ENCODE data around the gene ALDOA. TPM values are rescaled to one million over a fixed set of nuclear protein-coding genes. Genes with fewer than 3 reads are reported as not detected.
A peak's percentile ranks its signal among the peaks of the same experiment; 100 is the strongest.

The ALDOA gene
- polyA plus RNA-seq, 12 donors: 871 to 3,402 (median 1,561) TPM

DNA sequence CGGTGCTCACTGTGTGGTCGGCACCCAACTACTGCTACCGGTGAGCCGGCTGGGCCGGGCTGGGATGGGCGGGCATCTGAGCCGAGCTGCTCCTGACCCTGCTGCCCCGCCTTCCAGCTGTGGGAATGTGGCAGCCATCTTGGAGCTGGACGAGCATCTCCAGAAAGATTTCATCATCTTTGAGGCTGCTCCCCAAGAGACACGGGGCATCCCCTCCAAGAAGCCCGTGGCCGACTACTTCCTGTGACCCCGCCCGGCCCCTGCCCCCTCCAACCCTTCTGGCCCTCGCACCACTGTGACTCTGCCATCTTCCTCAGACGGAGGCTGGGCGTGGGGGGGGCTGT lies 19.2 kb downstream of the ALDOA start:
- DNase-seq: no peak

DNA sequence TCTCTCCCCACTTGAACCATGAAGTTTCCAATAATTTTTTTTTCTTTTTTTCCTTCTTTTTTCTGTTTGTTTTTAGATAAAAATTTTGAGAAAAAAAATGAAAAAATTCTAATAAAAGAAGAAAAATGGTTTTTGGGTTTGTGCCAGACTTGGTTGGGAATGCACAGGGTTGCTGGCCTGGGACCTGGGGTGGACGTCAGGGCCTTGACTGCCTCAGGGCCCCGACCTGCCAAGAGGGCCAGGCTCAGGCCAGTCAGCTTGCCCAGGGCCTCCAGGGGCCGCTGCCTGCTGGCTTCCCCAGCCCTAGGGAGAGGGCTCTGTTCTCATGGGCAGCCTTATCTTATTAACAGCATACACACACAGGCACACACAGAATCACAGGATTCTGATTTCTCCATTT lies 19.7 kb downstream of the ALDOA start:
- DNase-seq: no peak

DNA sequence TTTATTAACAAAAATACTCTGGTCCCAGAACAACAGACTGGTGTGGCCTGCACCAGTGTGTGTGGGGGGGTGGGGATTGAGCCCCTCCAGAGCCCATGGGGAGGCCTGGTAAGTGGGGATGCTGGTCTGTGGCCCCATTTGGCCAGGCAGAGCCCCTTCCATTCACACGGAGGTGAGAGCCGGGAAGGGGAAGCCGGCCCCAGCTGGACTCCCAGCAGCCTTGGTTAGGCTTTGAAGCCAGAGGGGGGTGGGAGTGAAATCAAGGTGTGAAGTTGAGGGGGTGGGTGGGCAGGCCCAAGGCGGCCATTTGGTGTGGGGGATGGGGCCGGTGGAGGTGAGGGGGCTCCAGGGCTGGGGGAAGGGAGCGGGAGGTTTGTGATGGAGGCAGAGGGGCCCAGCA lies 20.3 kb downstream of the ALDOA start:
- DNase-seq: no peak

DNA sequence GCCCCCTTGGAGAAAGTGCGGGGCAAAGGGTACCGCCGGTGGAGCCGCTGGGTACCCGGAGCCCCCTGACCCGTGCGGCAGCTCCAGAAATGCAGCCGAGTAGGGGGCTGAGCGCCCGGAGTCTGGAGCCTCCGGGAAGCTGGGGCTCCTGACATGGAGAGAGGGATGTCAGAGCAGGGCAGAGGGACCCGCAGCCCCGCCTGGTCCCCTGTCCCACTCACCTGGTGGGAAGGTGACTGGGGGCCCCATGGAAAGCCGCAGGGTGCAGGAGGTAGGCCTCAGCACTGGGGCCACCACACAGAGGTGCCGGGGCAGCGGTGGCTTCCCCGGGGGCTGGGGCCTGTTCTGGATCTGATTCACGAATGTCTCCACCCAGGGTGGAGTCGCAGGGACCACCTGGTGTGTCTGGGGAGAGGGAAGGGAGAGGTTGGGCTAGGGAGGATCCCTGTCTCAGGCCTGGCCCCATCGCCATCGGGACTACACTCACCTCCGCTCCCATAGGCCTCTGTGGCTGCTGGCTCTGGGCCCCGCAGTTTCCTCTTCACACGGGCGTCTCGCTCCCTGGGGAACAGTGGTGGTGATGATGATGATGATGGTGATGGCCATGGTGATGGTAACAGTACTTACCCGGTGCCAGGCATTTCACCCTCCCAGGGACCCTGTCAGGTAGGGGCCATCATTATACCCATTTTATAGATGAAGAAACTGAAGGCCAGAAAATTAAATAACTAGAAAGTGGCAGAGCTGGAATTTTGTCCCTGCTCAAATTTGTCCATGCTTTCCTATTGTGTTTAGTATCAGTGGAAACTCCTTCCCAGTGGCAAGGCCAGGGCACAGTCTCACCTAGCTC lies 21.0 kb downstream of the ALDOA start:
- no peak for DNase-seq

DNA sequence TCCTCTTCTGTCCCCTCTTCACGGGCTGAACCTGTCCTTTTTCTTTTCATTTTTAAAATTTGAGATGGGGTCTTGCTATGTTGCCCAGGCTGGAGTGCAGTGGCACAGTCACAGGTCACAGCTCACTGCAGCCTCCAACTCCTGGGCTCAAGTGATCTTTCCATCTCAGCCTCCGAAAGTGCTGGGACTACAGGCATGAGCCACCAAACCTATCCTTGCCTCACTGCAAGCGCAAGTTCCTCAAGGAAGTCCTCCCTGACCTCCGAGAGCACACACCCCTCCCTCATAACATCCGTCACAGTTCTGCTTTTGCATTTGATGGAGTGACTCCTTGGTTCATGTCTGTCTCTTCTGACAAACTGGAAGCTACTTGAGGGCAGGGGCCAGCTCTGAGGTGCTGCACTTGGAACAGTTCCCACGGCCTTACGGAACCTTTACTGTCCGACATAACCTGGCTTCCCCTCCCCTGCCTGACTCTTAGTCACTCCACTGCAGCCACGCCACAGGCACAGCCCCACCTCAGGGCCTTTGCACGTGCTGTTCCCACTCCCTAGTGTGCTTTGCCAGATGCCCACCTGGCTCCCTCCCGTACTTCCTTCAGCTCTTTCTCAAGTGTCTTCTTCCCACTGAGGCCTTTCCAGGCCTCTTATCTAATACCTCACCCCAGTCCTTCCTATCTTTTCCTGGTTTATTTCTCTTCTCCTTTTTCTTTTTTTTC lies 21.8 kb downstream of the ALDOA start:
- DNase-seq: no peak

DNA sequence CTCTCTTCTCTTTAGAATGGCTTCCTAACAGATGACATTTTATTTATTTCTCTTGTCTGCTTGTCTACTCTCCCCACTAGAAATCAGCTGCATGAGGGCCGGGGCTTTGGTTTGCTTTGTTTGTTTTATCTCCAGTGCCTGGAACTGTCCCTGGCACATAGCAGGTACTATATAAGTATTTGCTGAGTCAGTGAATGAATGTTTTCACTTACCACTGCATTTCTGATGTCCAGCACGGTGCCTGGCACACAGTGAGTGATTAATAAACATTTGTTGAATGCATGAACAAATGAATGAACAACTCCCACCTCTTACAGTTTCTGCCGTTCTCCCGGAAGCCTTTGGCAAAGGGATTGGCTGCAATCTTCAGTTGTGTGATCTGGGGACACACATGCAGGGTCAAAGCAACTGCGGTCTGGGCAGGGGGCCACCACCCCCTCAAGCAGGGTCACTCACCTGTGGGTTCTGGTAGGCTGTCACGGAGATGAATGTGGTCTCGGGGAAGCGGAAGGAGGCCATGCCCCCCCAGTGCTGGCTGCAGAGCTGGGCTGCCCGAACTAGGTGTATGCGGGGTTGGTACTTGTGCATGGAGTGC lies 22.8 kb downstream of the ALDOA start:
- DNase-seq: no peak

DNA sequence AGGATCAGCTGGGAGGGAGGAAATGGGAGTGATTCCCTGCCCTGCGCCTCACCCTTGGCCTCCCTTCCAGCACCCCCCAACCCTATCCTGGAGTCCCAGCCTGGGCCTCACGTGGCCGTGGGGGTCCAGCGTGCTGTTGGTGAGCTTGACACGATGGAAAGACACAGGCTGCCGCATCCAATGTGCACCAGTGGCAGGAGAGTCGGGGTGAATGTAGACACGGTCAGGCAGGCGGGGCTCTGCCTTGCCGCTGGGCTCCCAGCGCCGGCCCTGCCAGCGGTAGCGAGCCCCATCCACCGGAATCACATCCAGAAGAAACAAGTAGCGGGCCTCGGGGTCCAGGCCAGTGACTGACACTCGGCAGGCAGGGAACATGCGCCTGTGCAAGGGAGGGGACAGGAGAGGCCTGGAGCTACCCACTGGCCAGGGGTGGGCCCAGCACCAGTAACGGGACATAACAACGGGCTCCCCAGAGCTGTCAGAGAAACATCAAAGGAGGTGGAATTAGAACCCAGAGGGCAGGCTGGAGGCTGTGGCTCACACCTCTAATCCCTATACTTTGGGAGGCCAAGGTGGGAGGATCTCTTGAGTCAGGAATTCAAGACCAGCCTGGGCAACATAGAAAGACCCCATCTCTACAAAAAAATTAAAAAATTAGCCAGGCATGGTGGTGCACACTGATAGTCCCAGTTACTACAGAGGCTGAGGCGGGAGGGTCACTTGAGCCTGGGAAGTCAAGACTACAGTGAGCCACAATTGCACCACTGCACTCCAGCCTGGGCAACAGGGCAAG lies 23.5 kb downstream of the ALDOA start:
- DNase-seq: no peak

DNA sequence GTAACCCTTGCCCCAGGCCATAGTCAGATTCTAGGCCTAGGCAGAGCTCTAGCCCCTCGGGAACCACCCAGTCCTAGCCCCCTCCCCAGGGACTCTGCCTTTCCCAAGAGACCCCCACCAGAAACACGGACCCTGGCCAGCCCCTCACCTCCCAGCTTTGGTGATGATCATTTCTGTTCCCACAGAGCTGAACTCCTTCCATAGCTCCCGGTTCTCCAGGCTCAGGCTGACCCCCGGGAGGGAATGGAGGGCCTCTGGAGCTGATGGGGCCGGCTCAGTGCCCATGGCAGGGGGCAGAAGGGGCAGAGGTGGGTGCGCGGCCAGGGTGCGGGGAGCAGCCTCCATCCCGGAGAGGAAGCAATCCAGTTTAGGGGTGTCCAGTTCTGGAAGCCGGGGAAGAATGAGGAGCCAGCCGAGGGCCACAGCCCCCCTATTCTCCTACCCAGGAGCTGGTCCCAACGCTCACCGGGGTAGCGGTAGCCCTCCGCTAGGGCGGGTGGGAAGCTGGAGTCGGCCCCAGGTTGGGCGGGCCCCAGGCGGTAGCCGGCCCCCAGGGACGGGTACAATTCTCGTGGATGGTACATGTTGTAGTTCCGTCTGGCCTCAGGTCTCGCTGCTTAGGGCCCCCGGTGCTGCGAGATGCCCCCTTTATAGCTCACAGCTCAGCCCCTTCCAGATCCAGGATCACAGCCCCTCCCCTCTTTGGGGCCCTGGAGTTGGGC lies 25.2 kb downstream of the ALDOA start:
- no peak for DNase-seq

DNA sequence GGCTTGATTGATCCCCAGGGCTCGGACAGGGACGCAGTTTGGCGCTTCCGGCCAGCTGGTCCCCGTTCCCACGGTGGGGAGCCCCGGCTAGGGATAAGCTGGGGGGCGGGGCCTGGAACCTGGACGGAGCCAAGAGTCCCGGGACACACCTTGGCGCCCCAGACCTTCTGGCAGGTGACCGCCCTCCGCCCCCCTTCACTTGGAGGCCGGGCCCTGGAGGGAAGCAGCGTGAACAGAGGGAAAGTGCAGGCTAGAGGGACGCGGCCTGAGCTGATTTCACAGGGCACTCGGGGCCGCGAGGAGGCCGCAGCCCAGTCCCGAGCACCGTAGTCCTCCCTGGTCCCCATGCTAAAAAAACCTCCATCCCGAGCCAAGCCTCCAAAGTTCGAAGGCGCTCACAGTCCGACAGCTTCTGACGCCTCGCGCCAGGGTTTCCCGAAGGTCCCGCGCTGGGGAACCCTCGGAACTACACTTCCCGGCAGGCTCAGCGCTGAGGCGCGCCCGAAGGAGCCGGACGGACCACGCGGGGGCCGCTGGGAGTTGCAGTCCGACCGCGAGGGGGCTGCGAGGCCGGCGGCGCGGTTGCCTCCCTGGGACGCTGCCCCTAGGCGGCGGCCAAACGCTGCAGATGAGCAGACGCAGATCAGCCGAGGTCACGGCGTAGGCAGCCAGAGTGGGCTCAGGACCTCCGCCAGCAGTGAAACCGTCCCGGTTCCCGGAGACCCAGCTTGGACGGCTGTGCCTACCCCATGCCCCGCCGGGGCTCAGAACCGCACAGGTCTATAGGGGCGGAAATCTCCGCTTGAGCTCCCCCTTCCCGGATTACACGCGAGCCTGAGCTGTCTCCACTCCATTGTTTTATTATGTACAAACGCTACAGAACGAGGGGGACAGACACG lies 26.2 kb downstream of the ALDOA start, which contains the start of gene TBX6:
Gene TBX6 (minus strand): TSS at position 451 of the 899 bp plus-strand sequence. CDS start 731 bp downstream, outside the sequence.
- DNase-seq: peak; percentile 90

DNA sequence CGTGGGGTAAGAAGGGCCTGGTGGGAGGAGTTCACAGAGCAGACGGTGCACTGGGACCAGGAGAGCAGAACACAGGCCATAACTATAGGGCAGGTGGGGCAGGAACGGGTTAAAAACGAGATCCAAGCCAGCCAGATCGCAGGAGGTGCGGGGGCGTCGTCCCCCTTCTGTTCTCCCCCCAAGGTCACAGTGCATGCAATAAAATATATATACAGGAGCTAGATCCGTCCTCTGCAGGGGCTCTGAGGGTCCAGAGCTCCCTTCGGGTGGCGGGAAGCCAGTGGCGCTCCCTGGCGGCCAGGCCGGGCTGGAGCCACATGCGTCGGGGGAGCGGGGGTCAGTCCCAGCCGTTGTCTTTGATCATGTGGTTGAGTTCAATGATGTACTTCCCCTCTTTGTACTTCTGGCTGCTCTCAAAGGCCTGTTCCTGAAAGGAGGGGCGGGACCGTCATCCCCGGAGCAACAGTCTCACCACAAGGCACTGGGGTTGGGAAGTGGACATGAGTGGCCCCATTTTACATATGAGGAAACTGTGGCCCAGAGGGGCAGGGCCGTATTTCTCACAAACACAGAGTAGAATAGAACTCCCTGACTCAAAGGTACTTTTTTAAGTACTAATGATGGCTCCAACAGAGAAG lies 26.9 kb downstream of the ALDOA start:
- DNase-seq: peak; percentile 46

DNA sequence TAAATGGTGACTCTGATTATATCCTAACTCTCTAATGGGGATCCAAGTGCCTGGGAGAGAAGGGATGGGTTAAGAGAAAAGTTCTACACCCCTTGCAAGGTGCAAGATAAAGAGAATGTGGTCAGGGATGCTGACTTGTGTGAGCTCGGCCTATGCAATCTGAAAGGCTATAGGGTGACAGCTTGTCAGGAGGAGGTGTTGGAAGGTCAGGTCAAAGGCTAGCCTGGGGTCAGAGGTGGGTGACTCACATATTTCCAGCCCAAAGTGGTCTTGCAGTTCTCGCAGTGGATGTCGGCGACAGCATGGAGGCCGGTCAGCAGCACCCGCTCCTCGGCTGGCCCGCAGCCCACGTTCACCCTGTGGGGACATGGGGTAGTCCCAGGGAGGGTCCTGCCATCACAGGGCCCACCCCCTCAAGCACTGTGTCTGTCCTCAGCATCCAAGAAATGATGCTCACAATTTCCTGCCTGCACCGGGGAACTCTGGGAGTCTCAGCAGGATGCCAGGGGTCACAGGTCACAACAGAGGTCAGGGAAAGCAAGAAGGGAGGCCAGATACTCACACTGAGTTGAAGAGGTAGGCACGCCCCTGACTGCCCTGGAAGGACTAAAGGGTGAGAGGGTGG lies 29.1 kb downstream of the ALDOA start:
- no peak for DNase-seq

DNA sequence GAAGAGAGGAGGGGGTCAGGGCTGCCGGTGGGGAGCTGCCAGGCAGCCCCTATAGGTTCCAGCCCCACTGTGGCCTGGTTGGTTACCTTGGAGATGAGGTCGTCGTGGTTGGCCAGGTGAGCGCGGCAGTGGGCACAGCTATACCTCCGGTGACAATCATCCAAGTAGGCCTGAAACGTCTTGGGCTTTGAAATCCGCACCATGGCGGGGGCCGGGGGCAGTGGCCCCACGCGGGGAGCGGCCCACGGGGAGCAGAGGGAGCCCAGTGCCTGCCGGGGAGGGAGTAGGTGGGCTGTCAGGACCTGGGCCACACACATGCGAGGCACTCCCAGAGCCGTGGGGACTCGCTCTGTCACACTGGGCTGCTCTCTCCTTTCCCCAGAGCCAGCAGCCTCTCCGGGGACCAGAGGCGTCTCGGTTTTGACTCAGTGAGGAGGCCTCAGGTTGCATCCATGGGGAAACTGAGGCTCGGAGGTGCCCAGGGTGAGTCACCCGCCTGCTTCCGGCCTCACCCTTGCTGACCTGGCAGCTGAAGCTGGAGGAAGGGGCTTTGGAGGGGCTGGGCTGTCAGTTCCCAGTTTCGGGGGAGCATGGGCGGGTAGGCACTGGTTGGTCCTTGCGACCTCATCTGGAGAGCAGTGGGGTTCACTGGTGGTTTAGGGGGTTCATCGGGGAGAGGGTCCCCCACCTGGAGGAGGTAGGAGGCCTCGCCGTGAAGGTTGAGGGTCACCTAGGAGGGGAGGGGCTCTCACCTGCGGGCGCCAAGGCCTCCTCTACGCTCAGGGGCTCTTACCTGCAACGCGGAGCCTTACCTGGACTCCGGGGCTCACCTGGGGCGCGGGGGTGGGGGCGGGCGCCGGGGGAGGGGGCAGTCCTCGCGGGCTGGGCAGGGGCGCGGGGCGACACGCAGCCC lies 29.9 kb downstream of the ALDOA start:
- no peak for DNase-seq

DNA sequence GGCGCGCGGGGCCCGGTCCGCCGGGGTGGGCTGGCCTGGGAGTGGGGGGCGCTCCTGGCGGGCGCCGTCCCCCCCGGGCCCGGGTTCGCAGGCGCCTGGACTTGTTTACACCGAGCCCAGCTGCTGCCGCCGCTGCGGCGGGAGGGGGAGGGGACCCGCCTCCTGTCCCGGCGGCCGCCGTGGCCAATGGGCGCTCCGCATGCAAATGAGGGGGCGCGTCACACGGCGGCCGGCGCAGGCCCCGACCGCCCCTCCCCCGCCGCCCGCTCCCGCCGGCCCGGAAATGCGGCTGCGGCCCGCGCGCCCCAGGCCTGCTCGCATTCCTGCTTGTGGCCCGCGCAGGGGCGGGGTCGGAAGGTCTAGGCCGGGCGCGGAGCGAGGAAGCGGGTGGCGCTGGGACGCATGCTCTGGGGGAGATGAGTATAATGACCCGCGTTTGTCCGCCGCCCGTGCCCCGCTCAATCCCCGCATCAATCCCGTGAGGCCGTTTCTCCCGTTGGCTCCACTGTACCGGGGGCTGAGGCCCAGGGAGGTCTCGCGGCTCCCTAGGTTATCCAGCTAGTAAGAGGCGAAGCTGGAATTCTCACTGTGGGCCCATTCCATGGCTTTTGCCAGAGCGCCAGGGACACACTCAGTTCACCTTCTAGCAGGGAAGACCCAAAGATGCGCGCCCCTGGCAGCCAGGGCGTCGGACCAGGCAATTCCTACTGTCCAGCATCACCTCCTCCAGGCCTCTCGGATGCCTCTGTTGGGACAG lies 30.7 kb downstream of the ALDOA start, which contains the start of gene YPEL3:
Gene YPEL3 (minus strand): TSS at position 109 of the 757 bp plus-strand sequence. CDS start 731 bp downstream, outside the sequence.
- DNase-seq: peak; percentile 87

DNA sequence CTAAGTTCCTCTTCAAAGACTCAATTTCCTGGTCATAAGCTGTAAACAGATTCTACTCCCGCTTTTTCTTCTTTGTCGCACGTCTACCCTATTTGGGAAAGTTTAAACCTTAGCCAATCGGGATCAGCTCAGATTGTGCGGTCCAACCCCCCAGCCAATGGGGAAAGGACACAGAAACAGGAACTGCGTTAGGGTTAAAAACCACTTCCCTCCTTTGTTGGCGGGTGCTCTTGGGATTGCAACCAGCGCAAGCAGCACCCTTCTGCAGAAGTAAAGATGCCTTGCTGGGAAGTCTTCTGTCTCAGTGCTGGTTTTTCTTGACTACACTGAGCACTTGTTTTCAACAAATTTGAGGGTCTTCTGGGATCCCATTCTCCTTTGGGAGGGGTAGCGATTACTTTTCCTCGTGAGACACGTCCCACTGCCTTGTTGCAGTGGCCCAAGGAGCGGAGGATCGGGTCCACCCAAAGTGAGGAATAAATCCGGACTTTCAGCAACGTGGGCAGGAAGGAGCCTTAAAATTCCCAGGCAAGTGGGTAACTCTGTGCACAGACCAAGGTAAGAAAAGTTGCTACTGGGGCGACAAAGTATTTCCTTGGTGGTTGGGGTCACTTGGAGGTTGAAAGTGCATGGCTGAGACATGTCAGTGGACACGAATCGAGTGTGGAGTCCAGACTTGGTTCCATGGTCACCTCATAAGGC lies 31.5 kb downstream of the ALDOA start:
- DNase-seq: no peak

DNA sequence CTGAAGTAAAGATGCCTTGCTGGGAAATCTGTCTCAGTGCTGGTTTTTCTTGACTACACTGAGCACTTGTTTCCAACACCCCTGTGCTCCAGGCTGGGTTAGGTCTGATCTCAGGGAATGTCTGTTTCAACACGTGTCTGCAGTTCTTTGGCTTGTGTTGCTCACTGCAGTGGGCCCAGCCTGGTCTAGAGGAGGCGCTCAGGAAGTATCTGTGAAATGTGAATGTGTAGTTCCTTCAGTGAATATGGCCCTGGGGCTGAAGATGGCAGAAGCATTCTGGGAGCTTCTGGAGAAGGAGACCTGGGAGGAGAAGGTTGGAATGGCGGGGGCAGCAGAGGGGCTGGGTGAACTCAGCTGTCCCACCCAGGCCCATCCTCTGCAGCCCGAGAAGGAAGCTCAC lies 38.5 kb downstream of the ALDOA start:
- DNase-seq: no peak

DNA sequence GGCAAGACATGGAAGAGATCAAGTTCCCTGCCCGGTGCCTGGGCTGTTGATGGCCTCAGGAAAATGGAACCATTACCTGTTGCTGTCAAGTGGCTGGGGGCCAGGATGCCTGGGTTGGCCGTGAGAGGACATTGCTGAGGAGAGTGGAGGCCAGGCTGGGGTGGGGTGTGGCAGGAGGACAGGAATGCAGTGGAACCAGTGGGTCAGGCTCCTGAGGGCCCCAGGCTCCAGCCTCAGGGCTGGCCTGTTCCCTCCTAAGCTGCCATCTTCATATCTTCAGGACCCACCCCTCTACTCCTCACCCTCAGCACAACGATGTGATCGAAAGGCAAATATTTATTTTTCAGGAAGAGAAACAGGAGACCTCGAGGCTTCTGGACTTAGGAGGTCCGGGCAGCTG lies 38.9 kb downstream of the ALDOA start:
- no peak for DNase-seq
